Activated T-cell treated with anti-CD3 and anti-CD28 coated beads, Interleukin-2, amount 50 U/mL, for 72 hours (primary cell): ENCODE data around the gene ZNF845. TPM values are rescaled to one million over a fixed set of nuclear protein-coding genes. Genes with fewer than 3 reads are reported as not detected.
"Not testable (repeated sequence)": the region's sequence is repeated elsewhere in the genome, so short reads cannot be mapped to it uniquely, and the experiment has no call there.

Experiments used
- ATAC-seq, 2 donors: fragments of 150-1000 bp; cut with Tn5 transposase; replicated peaks in 1 of 2; 2 replicates each; pipeline ENCODE4 v1.10.0; 2021; ENCODE audit warnings: moderate library complexity in 2 of 2, mild to moderate bottlenecking in 1 of 2
- DNase-seq, 2 donors: peaks; one replicate each; pipeline ENCODE4 v3.0.0; 2021 to 2022; ENCODE audit warnings: mixed read lengths in 1 of 2
- H3K27ac Mint-ChIP-seq: one replicate; pipeline ENCODE4 v1.8.0; 2022; ENCODE audit warnings: mild to moderate bottlenecking, moderate library complexity, mixed read lengths
- H3K27me3 Mint-ChIP-seq: one replicate; pipeline ENCODE4 v1.8.0; 2022; ENCODE audit warnings: low read depth, mixed read lengths
- H3K36me3 Mint-ChIP-seq, 2 donors: one replicate each; pipeline ENCODE4 v1.8.0; 2022; ENCODE audit warnings: mixed read lengths in 2 of 2, mild to moderate bottlenecking in 1 of 2; ENCODE audit not compliant: insufficient read depth in 2 of 2
- H3K4me1 Mint-ChIP-seq: one replicate; pipeline ENCODE4 v1.8.0; 2022; ENCODE audit warnings: low read depth, mixed read lengths
- H3K4me3 Mint-ChIP-seq, 2 donors: one replicate each; pipeline ENCODE4 v1.8.0; 2022; ENCODE audit warnings: mild to moderate bottlenecking in 2 of 2, mixed read lengths in 2 of 2, moderate library complexity in 2 of 2
- H3K9me3 Mint-ChIP-seq, 2 donors: one replicate each; pipeline ENCODE4 v1.8.0; 2022; ENCODE audit warnings: mixed read lengths in 2 of 2
- total RNA-seq, 2 donors: library from RNA; stranded (reverse); gene quantifications; one replicate each; pipeline ENCODE4 v1.2.3, GENCODE V29; 2022

Gene ZNF845
- total RNA-seq, result 1 to 10 TPM; 5.4 to 6.0 TPM

GRCh38 chr19:53333463-53334449 is at the start of gene ZNF845:
TSS of gene ZNF845 (plus strand) at chr19:53333749. CDS start at chr19:53341308, 7,559 bp downstream.
- DNase-seq (peak; percentile 95 to 99), ATAC-seq (peak; percentile 98)
- Mint-ChIP-seq H3K27ac (peak within 1 kb of the TSS; percentile 78), H3K27me3 (peaks cover 8% of the 10 kb centered on the region), H3K9me3 (peaks cover 1 to 8% of the 10 kb centered on the region in 2 donors), H3K36me3 (peaks cover 20 to 49% of the 10 kb centered on the region in 2 donors), H3K4me1 (peaks cover 16% of the 10 kb centered on the region), H3K4me3 (peak within 1 kb of the TSS; percentile 86 to 90)

DNA sequence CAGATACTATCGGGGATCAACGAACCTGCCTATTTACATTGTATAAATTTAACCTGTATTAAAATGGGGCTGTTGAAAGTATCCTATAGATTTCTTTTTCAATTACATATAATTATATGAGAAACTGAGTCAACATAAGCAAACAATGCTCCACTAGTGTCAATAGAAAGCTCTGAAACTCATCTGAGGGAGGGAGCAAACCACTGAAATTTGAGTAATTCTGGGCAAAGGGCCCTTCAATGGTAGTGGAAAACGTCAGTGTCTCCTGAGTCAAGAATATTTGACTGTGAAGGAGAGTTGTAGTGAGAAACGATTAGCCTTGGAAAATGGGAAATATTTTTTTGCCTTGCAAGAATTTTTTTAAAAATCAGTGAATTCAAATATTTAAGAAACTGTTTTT is 48.5 kb upstream of the ZNF845 start:
- H3K9me3 Mint-ChIP-seq, result peaks cover 6% of the 10 kb centered on the region in 2 donors
- no peak for ATAC-seq
- H3K27ac Mint-ChIP-seq, result no peak overlapping the region
- H3K27me3 Mint-ChIP-seq, result no peaks in the 10 kb centered on the region
- no peak overlapping the region for H3K4me3 Mint-ChIP-seq
- peaks cover 0 to 11% of the 10 kb centered on the region in 2 donors for H3K36me3 Mint-ChIP-seq
- H3K4me1 Mint-ChIP-seq, result no peaks in the 10 kb centered on the region
- no peak for DNase-seq

GRCh38 chr19:53290758-53291549 is 42.6 kb upstream of the ZNF845 start:
- DNase-seq (no peak), ATAC-seq (no peak)
- peaks cover 15 to 16% of the 10 kb centered on the region in 2 donors for H3K36me3 Mint-ChIP-seq
- H3K4me1 Mint-ChIP-seq, result no peaks in the 10 kb centered on the region
- peaks cover 15 to 16% of the 10 kb centered on the region in 2 donors for H3K9me3 Mint-ChIP-seq
- no peaks in the 10 kb centered on the region for H3K27me3 Mint-ChIP-seq
- no peak overlapping the region for H3K27ac Mint-ChIP-seq
- H3K4me3 Mint-ChIP-seq, result no peak overlapping the region

DNA sequence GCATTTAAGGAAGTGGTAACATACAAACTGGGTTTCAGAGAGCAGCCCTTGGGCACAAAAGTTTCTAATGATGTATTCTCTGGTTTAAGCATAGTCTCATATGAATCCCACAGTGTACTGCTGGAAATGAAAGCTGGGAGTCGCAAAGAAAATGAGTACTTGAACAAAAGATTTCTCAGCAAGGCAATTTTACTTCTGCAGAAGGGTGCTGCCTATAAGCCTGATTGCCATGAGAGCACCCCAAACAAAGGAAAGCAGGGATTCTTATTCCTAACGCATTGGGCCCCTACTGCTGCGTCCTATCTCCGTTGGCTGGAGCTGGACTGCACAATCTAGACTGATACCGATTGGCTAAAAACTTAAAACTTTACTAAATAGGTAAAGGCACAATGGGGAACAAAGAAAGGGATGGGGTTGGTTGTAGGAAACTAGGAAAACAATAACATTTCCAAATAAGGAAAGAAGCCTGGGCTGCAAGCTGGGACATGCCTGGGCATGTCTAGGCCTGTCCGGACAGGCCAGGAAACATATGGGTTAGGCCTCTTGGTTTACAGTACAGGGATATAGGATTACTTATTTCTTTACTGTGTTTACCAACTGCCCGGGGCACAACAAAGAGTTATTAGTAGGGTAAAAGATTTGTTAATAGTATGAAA is 38.6 kb upstream of the ZNF845 start:
- H3K9me3 Mint-ChIP-seq, result peaks cover 15 to 20% of the 10 kb centered on the region in 2 donors
- no peak overlapping the region for H3K27ac Mint-ChIP-seq

DNA sequence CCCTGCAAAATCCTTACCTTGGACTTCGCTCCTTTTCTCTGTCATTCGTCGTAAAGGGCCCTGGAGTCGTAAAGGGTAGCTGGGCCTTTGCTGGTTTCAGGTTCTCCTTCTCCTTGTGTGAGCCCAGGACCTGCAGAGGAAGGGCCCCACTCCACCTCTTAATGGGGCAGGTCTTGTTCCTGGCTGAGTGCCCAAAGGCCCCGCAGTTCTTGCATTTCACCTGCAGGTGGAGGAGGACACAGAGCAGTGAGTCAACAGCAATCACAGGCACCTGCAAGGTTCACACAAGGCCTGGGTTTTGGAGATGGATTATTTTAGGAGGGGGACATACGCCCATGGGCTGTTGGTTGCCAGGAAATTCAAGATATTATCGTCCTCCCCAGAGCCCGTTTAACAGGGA is 32.2 kb upstream of the ZNF845 start:
- not testable (repeated sequence) for H3K4me3 Mint-ChIP-seq, H3K4me1 Mint-ChIP-seq, H3K27ac Mint-ChIP-seq, DNase-seq, H3K27me3 Mint-ChIP-seq, ATAC-seq
- Mint-ChIP-seq H3K36me3 (peaks cover under 1 to 18% of the 10 kb centered on the region in 2 donors), H3K9me3 (peaks cover 2 to 13% of the 10 kb centered on the region in 2 donors)

More for the DNA sequence above, 38.6 kb upstream of the ZNF845 start:
- Mint-ChIP-seq H3K4me1 (no peaks in the 10 kb centered on the region), H3K36me3 (peaks cover 18 to 19% of the 10 kb centered on the region in 2 donors), H3K27me3 (no peaks in the 10 kb centered on the region), H3K4me3 (no peak overlapping the region)
- no peak for DNase-seq
- no peak for ATAC-seq

DNA sequence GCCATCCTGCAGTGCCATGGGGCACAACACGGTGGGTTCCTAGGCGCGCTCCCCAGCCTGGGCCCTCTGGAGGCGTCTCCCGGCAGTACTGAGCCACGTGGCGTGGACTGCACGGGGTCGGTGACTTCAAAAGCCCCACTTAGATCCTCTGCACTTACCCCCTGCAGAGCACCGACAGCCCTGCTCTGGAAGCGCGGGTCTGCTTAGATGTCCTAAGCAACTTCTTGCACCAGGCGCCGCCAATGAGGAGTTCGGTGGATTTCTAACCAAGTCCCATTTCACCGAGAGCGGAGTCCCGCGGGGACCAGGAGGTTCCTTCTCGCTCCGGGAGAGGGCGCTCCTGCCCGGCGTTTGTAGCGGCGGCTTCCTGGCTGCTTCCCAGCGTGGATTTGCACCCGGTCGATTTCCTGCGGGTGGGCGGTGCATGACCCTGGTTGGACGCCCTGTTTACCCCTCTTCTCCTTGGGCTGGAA is 25.2 kb upstream of the ZNF845 start:
- ATAC-seq, result peak in 1 of 2 donors; percentile 23
- Mint-ChIP-seq H3K36me3 (peaks cover 8 to 20% of the 10 kb centered on the region in 2 donors), H3K4me1 (no peaks in the 10 kb centered on the region), H3K27ac (no peak overlapping the region), H3K9me3 (peaks cover 14 to 19% of the 10 kb centered on the region in 2 donors), H3K4me3 (no peak overlapping the region), H3K27me3 (peaks cover 16% of the 10 kb centered on the region)
- peak in 1 of 2 donors; percentile 30 for DNase-seq

- H3K36me3 Mint-ChIP-seq, result peaks cover 10 to 22% of the 10 kb centered on the region in 2 donors
- no peak for ATAC-seq
- peaks cover 14 to 19% of the 10 kb centered on the region in 2 donors for H3K9me3 Mint-ChIP-seq
- peaks cover 20% of the 10 kb centered on the region for H3K27me3 Mint-ChIP-seq
- no peak overlapping the region for H3K4me3 Mint-ChIP-seq
- DNase-seq, result no peak
- no peak overlapping the region for H3K27ac Mint-ChIP-seq
- H3K4me1 Mint-ChIP-seq, result no peaks in the 10 kb centered on the region
Observed at GRCh38 chr19:53311044-53311443, 22.5 kb upstream of the ZNF845 start.

DNA sequence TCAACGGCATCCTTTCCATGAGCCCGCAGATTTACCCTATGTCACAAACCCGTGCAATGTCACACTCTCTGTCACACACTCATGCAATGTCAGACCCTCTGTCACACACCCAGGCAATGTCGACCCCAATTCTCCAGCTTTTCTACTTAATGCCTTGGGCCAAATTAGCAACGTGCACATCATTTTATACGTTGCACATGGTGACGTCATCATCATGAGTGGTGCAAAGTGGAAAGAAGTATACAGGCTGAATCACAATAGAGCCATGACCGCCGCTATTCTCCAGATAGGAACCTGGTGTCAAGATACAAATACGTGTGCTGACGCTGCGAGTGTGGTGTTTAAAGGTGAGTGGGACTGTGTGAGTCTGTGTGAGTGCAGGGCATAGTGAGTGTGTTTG is 21.7 kb upstream of the ZNF845 start:
- no peaks in the 10 kb centered on the region for H3K4me1 Mint-ChIP-seq
- peaks cover 12% of the 10 kb centered on the region for H3K27me3 Mint-ChIP-seq
- H3K27ac Mint-ChIP-seq, result no peak overlapping the region
- H3K36me3 Mint-ChIP-seq, result peaks cover 8 to 19% of the 10 kb centered on the region in 2 donors
- H3K9me3 Mint-ChIP-seq, result peaks cover 14 to 16% of the 10 kb centered on the region in 2 donors
- DNase-seq (no peak), ATAC-seq (no peak)
- no peak overlapping the region for H3K4me3 Mint-ChIP-seq

DNA sequence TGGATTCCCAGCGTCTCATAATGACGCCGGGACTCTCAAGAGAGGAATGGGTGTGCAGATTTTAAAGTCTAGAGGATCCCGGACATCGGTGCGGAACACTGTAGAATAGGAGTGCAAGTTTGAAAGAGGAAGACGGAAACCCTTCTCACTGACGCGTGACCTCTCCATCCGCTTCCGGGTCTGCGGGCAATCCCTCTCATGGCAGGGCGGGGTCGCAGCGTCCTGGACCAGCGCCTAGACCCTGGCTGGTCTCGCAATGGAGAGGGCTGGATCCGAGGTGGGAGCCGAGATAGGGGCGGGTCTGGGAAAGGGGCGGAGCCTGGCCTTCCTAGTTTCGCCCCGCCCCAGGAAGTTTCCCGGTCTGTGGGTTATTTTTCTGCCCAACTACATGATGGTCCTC is 4.6 kb upstream of the ZNF845 start:
- Mint-ChIP-seq H3K27ac (no peak overlapping the region), H3K9me3 (peaks cover 15 to 16% of the 10 kb centered on the region in 2 donors), H3K4me3 (peak overlapping the region; percentile 54 to 76), H3K36me3 (peaks cover 18 to 38% of the 10 kb centered on the region in 2 donors), H3K27me3 (peaks cover 19% of the 10 kb centered on the region), H3K4me1 (peaks cover 10% of the 10 kb centered on the region)
- ATAC-seq (no peak), DNase-seq (peak; percentile 6 to 16)

DNA sequence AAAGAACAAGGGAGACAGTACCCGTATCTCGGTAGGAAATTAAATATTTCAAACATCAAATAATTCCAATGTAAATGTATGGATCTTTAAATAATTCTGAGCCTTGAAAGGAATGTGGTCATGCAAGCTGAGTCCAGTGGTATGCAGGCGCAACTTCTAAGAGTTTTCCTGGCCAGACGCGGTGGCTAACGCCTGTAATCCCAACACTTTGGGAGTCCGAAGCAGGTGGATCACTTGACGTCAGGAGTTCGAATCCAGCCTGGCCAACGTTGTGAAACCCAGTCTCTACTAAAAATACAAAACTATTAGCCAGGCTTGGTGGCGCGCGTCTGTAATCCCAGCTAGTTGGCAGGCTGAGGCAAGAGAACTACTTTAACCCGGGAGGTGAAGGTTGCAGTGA is 1.1 kb upstream of the ZNF845 start:
- DNase-seq (no peak), ATAC-seq (no peak)
- peaks cover 19% of the 10 kb centered on the region for H3K4me1 Mint-ChIP-seq
- no peak overlapping the region for H3K27ac Mint-ChIP-seq
- H3K4me3 Mint-ChIP-seq, result peak overlapping the region; percentile 86 to 90
- H3K27me3 Mint-ChIP-seq, result peaks cover 12% of the 10 kb centered on the region
- peaks cover 20 to 48% of the 10 kb centered on the region in 2 donors for H3K36me3 Mint-ChIP-seq
- H3K9me3 Mint-ChIP-seq, result peaks cover 4 to 13% of the 10 kb centered on the region in 2 donors

GRCh38 chr19:53333066-53333462 is 485 bp upstream of the ZNF845 start:
- ATAC-seq (peak; percentile 27 to 28), DNase-seq (peak; percentile 31 to 35)
- Mint-ChIP-seq H3K36me3 (peaks cover 21 to 48% of the 10 kb centered on the region in 2 donors), H3K4me1 (peaks cover 19% of the 10 kb centered on the region), H3K4me3 (peak overlapping the region; percentile 86 to 90), H3K27me3 (peaks cover 12% of the 10 kb centered on the region), H3K9me3 (peaks cover 4 to 13% of the 10 kb centered on the region in 2 donors), H3K27ac (no peak overlapping the region)

DNA sequence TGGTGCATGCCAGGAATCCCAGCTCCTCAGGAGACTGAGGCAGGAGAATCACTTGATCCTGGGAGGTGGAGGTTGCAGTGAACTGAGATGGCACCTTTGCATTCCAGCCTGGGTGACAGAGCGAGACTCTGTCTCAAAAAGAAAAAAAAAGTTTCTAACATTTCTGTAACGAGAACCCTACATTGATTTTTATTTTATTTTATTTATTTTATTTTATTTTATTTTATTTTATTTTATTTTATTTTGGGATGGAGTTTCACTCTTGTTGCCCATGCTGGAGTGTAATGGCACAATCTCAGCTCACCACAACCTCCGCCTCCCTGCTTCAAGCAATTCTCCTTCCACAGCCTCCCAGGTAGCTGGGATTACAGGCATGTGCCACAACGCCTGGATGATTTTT is 10.9 kb downstream of the ZNF845 start:
- Mint-ChIP-seq H3K9me3 (peaks cover 9 to 23% of the 10 kb centered on the region in 2 donors), H3K36me3 (peaks cover 59 to 88% of the 10 kb centered on the region in 2 donors)
- H3K4me3 Mint-ChIP-seq, H3K27ac Mint-ChIP-seq, H3K4me1 Mint-ChIP-seq, H3K27me3 Mint-ChIP-seq, ATAC-seq, DNase-seq: not testable (repeated sequence)
